ENCODE results near the gene C9orf78. TPM values are rescaled to one million over a fixed set of nuclear protein-coding genes. Genes with fewer than 3 reads are reported as not detected.

C9orf78 gene
- total and polyA plus RNA-seq, 2 experiments from 2014 or later: 46.8 to 80.7 TPM

DNA sequence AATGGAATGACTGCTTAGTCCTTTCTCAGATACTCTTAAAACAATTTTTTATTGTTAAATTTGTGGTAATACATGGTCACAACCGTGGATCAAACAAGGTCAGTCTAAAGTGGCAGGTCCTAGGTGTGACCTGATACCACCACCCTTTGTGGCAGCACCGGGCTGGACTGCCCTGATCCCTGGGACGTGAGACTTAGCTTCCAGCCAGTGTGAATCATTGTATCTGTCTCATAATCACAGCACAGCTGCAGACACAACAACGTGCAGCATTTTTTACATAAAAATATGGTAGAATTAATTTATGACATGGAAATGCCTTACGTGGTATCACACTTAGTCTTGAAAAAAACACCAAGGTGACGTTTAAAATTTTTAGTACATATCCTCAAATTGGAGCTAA lies 24.3 kb downstream of the C9orf78 start:
- Histone ChIP-seq H2AFZ (no peak overlapping the region), H3K36me3 (ENCODE audit: low read depth) (no peaks in the 10 kb centered on the region; the same call in 1 of the 2 replicates), H3K4me3 (no peak overlapping the region), H3K9me2 (ENCODE audit: insufficient read depth) (no peaks in the 10 kb centered on the region), H3F3A (ENCODE audit: insufficient read depth) (peaks cover 24% of the 10 kb centered on the region), H3K27ac (0 out of 2 replicates have a peak overlapping the region, but pooled peaks have one; percentile 22), H3K4me1 (ENCODE audit: insufficient read depth) (no peaks in the 10 kb centered on the region), H3K9ac (no peak overlapping the region), H4K20me1 (ENCODE audit: insufficient read depth) (no peaks in the 10 kb centered on the region), H3K27me3 (replicated peaks; ENCODE audit: insufficient read depth) (no peaks in the 10 kb centered on the region), H3K4me2 (ENCODE audit: unreplicated experiment) (no peak overlapping the region), H3K79me2 (ENCODE audit: insufficient read depth) (peaks cover 17% of the 10 kb centered on the region), H3K9me3 (ENCODE audit: low read depth) (no peaks in the 10 kb centered on the region)
- TF ChIP-seq EZH2 (IDR thresholded peaks at IDR 0.05; ENCODE audit: insufficient read depth, poor library complexity, severe bottlenecking) (no peak), EZH2phosphoT487 (IDR thresholded peaks at IDR 0.05; ENCODE audit: insufficient read depth, low read depth) (no peak)
- in situ Hi-C loops (cut with MboI): no loop called here
- WGBS, 2 experiments (ENCODE audit: low coverage in 1 of 2, low lambda C conversion rate in 2 of 2, missing lambda C conversion rate in 2 of 2): 59 to 61% methylated on average over 6 of the region's 6 CpGs
- DNase-seq: peak; percentile 29

DNA sequence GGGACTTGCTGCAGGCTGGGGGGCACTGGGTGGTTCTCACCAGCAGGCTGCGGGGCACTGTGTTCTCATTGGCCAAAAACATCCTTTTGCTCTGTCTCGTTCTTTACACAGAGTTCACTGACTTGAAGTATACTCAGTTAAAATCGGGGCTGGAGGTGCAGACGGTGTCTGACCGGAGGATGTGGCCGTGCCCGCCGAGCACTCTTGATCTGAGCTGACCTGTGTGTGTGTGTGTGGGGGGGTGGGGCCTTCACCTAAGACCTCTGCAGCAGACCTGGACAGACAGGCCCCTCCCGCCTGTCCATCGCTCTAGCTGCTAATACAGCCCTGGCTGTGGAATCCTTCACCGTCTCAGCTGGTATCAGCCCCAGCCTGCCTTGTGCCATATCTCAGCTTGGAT lies 25.0 kb downstream of the C9orf78 start:
- Histone ChIP-seq H2AFZ (no peak overlapping the region), H3K9me2 (ENCODE audit: insufficient read depth) (no peaks in the 10 kb centered on the region), H3K4me2 (ENCODE audit: unreplicated experiment) (no peak overlapping the region), H3K27me3 (replicated peaks; ENCODE audit: insufficient read depth) (no peaks in the 10 kb centered on the region), H3K9ac (no peak overlapping the region), H3K36me3 (ENCODE audit: low read depth) (no peaks in the 10 kb centered on the region; the same call in 1 of the 2 replicates), H3K79me2 (ENCODE audit: insufficient read depth) (peaks cover 24% of the 10 kb centered on the region), H3K4me1 (ENCODE audit: insufficient read depth) (no peaks in the 10 kb centered on the region), H3K27ac (no peak overlapping the region), H3K4me3 (no peak overlapping the region), H3K9me3 (ENCODE audit: low read depth) (no peaks in the 10 kb centered on the region), H4K20me1 (ENCODE audit: insufficient read depth) (no peaks in the 10 kb centered on the region), H3F3A (ENCODE audit: insufficient read depth) (peaks cover 24% of the 10 kb centered on the region)
- TF ChIP-seq EZH2 (IDR thresholded peaks at IDR 0.05; ENCODE audit: insufficient read depth, poor library complexity, severe bottlenecking) (no peak), EZH2phosphoT487 (IDR thresholded peaks at IDR 0.05; ENCODE audit: insufficient read depth, low read depth) (no peak)
- 80 to 87% methylated on average over 11 of the region's 11 CpGs for WGBS, 2 experiments (ENCODE audit: low coverage in 1 of 2, low lambda C conversion rate in 2 of 2, missing lambda C conversion rate in 2 of 2)
- no peak for DNase-seq
- in situ Hi-C loops (cut with MboI): no loop called here

DNA sequence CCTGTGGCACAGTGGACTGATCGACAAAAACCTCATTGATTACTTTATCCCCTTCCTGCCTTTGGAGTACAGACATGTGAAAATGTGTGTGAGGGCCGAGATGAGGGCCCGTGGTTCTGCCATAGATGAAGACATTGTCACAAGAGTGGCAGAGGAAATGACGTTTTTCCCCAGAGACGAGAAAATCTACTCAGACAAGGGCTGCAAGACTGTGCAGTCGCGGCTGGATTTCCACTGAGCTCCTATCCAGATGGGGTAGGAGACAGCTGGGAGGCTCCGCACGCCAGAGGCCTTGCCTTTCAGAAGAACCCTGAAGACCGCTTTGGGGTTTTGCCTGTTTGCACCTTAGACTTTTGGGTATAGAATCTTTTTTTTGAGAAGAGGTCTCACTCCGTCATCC lies 25.7 kb downstream of the C9orf78 start:
- 92 to 93% methylated on average over 11 of the region's 11 CpGs for WGBS, 2 experiments (ENCODE audit: low coverage in 1 of 2, low lambda C conversion rate in 2 of 2, missing lambda C conversion rate in 2 of 2)
- H3K9me2 ChIP-seq (ENCODE audit: insufficient read depth): no peaks in the 10 kb centered on the region
- H4K20me1 ChIP-seq (ENCODE audit: insufficient read depth): no peaks in the 10 kb centered on the region
- in situ Hi-C loops (cut with MboI): no loop called here
- no peak overlapping the region for H3K9ac ChIP-seq
- no peak overlapping the region for H3K4me2 ChIP-seq (ENCODE audit: unreplicated experiment)
- H3K4me1 ChIP-seq (ENCODE audit: insufficient read depth): peaks cover under 1% of the 10 kb centered on the region; the same call in 1 of the 2 replicates
- H3K9me3 ChIP-seq (ENCODE audit: low read depth): no peaks in the 10 kb centered on the region
- H3K4me3 ChIP-seq: no peak overlapping the region
- no peak for TF ChIP-seq EZH2 (IDR thresholded peaks at IDR 0.05; ENCODE audit: insufficient read depth, poor library complexity, severe bottlenecking)
- no peak for TF ChIP-seq EZH2phosphoT487 (IDR thresholded peaks at IDR 0.05; ENCODE audit: insufficient read depth, low read depth)
- H3K36me3 ChIP-seq (ENCODE audit: low read depth): no peaks in the 10 kb centered on the region; the same call in 1 of the 2 replicates
- H3K27me3 ChIP-seq (replicated peaks; ENCODE audit: insufficient read depth): no peaks in the 10 kb centered on the region
- peaks cover 32% of the 10 kb centered on the region for H3K79me2 ChIP-seq (ENCODE audit: insufficient read depth)
- H3K27ac ChIP-seq: no peak overlapping the region
- no peak overlapping the region for H2AFZ ChIP-seq
- DNase-seq: no peak
- H3F3A ChIP-seq (ENCODE audit: insufficient read depth): peaks cover 24% of the 10 kb centered on the region

DNA sequence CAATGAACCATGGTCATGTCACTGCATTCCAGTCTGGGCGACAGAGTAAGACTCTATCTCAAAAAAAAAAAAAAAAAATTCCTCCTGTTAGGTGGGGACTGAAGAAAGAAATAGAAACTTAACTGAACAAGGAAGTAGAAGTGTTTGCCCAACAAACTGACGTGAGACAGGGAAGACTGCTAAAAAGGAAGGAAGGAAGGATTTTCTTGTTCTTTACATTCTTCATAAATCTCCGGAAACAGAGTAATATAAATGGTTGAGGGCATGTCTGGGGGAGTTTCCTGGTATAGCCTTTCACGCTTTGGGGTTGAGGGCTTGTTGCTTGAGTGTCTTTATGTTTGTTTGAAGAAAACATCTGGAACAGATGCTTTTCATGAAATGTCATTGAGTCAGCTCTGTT lies 29.0 kb downstream of the C9orf78 start:
- no peaks in the 10 kb centered on the region for H3K9me2 ChIP-seq (ENCODE audit: insufficient read depth)
- TF ChIP-seq EZH2phosphoT487 (IDR thresholded peaks at IDR 0.05; ENCODE audit: insufficient read depth, low read depth) (no peak), EZH2 (IDR thresholded peaks at IDR 0.05; ENCODE audit: insufficient read depth, poor library complexity, severe bottlenecking) (no peak)
- no peak overlapping the region for H3K27ac ChIP-seq
- no peaks in the 10 kb centered on the region for H4K20me1 ChIP-seq (ENCODE audit: insufficient read depth)
- H3K79me2 ChIP-seq (ENCODE audit: insufficient read depth): peaks cover 41% of the 10 kb centered on the region
- H3K9ac ChIP-seq: no peak overlapping the region
- H3K4me2 ChIP-seq (ENCODE audit: unreplicated experiment): no peak overlapping the region
- WGBS, 2 experiments (ENCODE audit: low coverage in 1 of 2, low lambda C conversion rate in 2 of 2, missing lambda C conversion rate in 2 of 2): 87 to 94% methylated on average over 4 of the region's 4 CpGs
- H3K27me3 ChIP-seq (replicated peaks; ENCODE audit: insufficient read depth): no peaks in the 10 kb centered on the region
- H3K9me3 ChIP-seq (ENCODE audit: low read depth): no peaks in the 10 kb centered on the region
- H3K4me1 ChIP-seq (ENCODE audit: insufficient read depth): peaks cover 5% of the 10 kb centered on the region; the same call in 1 of the 2 replicates
- H2AFZ ChIP-seq: no peak overlapping the region
- no peak overlapping the region for H3K4me3 ChIP-seq
- DNase-seq: no peak
- H3F3A ChIP-seq (ENCODE audit: insufficient read depth): peaks cover 10% of the 10 kb centered on the region
- H3K36me3 ChIP-seq (ENCODE audit: low read depth): no peaks in the 10 kb centered on the region; the same call in 1 of the 2 replicates
- in situ Hi-C loops (cut with MboI): no loop called here
